ENCODE data around the gene WARS2. TPM values are rescaled to one million over a fixed set of nuclear protein-coding genes. Genes with fewer than 3 reads are reported as not detected.

Gene WARS2
- total RNA-seq, 1 experiment from 2014 or later: 21.2 TPM

GRCh38 chr1:119055568-119055967 is 84.9 kb downstream of the WARS2 start:
- H3K36me3 ChIP-seq (ENCODE audit: insufficient read depth, low read length): no peaks in the 10 kb centered on the region
- H3K79me2 ChIP-seq (ENCODE audit: low read length): no peaks in the 10 kb centered on the region
- H3K4me2 ChIP-seq (ENCODE audit: low read depth, low read length, poor library complexity, severe bottlenecking): no peak overlapping the region
- no peak overlapping the region for H2AFZ ChIP-seq (ENCODE audit: low read length)
- H3K9me2 ChIP-seq (replicated peaks; ENCODE audit: insufficient read depth, low read length): no peaks in the 10 kb centered on the region
- no peak overlapping the region for H3K4me3 ChIP-seq (ENCODE audit: low read length)
- no peaks in the 10 kb centered on the region for H3K27me3 ChIP-seq (ENCODE audit: low read length)
- no peaks in the 10 kb centered on the region for H3K9me3 ChIP-seq (ENCODE audit: low read length)
- no peaks in the 10 kb centered on the region for H4K20me1 ChIP-seq (ENCODE audit: insufficient read depth, low read depth, low read length)
- no peak for DNase-seq
- H3K9ac ChIP-seq (ENCODE audit: low read length): no peak overlapping the region
- no peak overlapping the region for H3K27ac ChIP-seq (ENCODE audit: low read length)
- H3K4me1 ChIP-seq (ENCODE audit: low read length): no peaks in the 10 kb centered on the region

- H2AFZ ChIP-seq (ENCODE audit: low read length): no peak overlapping the region
Observed at GRCh38 chr1:119053917-119054316, 86.5 kb downstream of the WARS2 start.

GRCh38 chr1:119052267-119052666 is 88.2 kb downstream of the WARS2 start:
- Histone ChIP-seq H4K20me1 (ENCODE audit: insufficient read depth, low read depth, low read length) (no peaks in the 10 kb centered on the region), H2AFZ (ENCODE audit: low read length) (no peak overlapping the region), H3K4me2 (ENCODE audit: low read depth, low read length, poor library complexity, severe bottlenecking) (no peak overlapping the region), H3K9ac (ENCODE audit: low read length) (no peak overlapping the region), H3K36me3 (ENCODE audit: insufficient read depth, low read length) (no peaks in the 10 kb centered on the region), H3K9me2 (replicated peaks; ENCODE audit: insufficient read depth, low read length) (no peaks in the 10 kb centered on the region), H3K27ac (ENCODE audit: low read length) (no peak overlapping the region), H3K79me2 (ENCODE audit: low read length) (no peaks in the 10 kb centered on the region), H3K4me3 (ENCODE audit: low read length) (no peak overlapping the region), H3K27me3 (ENCODE audit: low read length) (no peaks in the 10 kb centered on the region), H3K9me3 (ENCODE audit: low read length) (no peaks in the 10 kb centered on the region), H3K4me1 (ENCODE audit: low read length) (no peaks in the 10 kb centered on the region)
- DNase-seq: no peak

More at GRCh38 chr1:119053917-119054316, 86.5 kb downstream of the WARS2 start:
- Histone ChIP-seq H3K36me3 (ENCODE audit: insufficient read depth, low read length) (no peaks in the 10 kb centered on the region), H3K9me3 (ENCODE audit: low read length) (no peaks in the 10 kb centered on the region), H3K4me2 (ENCODE audit: low read depth, low read length, poor library complexity, severe bottlenecking) (no peak overlapping the region), H3K4me1 (ENCODE audit: low read length) (no peaks in the 10 kb centered on the region), H4K20me1 (ENCODE audit: insufficient read depth, low read depth, low read length) (no peaks in the 10 kb centered on the region), H3K27me3 (ENCODE audit: low read length) (no peaks in the 10 kb centered on the region), H3K4me3 (ENCODE audit: low read length) (no peak overlapping the region), H3K9me2 (replicated peaks; ENCODE audit: insufficient read depth, low read length) (no peaks in the 10 kb centered on the region), H3K27ac (ENCODE audit: low read length) (no peak overlapping the region), H3K9ac (ENCODE audit: low read length) (no peak overlapping the region), H3K79me2 (ENCODE audit: low read length) (no peaks in the 10 kb centered on the region)
- no peak for DNase-seq

- no peaks in the 10 kb centered on the region for H3K9me3 ChIP-seq (ENCODE audit: low read length)
- H2AFZ ChIP-seq (ENCODE audit: low read length): no peak overlapping the region
- no peaks in the 10 kb centered on the region for H3K27me3 ChIP-seq (ENCODE audit: low read length)
- H3K36me3 ChIP-seq (ENCODE audit: insufficient read depth, low read length): no peaks in the 10 kb centered on the region
- H3K4me1 ChIP-seq (ENCODE audit: low read length): peaks cover 12% of the 10 kb centered on the region
- no peaks in the 10 kb centered on the region for H3K79me2 ChIP-seq (ENCODE audit: low read length)
- no peak overlapping the region for H3K4me3 ChIP-seq (ENCODE audit: low read length)
- no peak overlapping the region for H3K4me2 ChIP-seq (ENCODE audit: low read depth, low read length, poor library complexity, severe bottlenecking)
- H3K9ac ChIP-seq (ENCODE audit: low read length): no peak overlapping the region
- H4K20me1 ChIP-seq (ENCODE audit: insufficient read depth, low read depth, low read length): no peaks in the 10 kb centered on the region
- H3K27ac ChIP-seq (ENCODE audit: low read length): no peak overlapping the region
- no peak for DNase-seq
- H3K9me2 ChIP-seq (replicated peaks; ENCODE audit: insufficient read depth, low read length): no peaks in the 10 kb centered on the region
Observed at GRCh38 chr1:119048624-119049404, 91.6 kb downstream of the WARS2 start.

- no peaks in the 10 kb centered on the region for H4K20me1 ChIP-seq (ENCODE audit: insufficient read depth, low read depth, low read length)
- H3K27me3 ChIP-seq (ENCODE audit: low read length): no peaks in the 10 kb centered on the region
- no peaks in the 10 kb centered on the region for H3K9me2 ChIP-seq (replicated peaks; ENCODE audit: insufficient read depth, low read length)
- H3K9ac ChIP-seq (ENCODE audit: low read length): no peak overlapping the region
- H3K4me2 ChIP-seq (ENCODE audit: low read depth, low read length, poor library complexity, severe bottlenecking): no peak overlapping the region
- H3K9me3 ChIP-seq (ENCODE audit: low read length): no peaks in the 10 kb centered on the region
- no peak overlapping the region for H3K4me3 ChIP-seq (ENCODE audit: low read length)
- no peaks in the 10 kb centered on the region for H3K36me3 ChIP-seq (ENCODE audit: insufficient read depth, low read length)
- H3K4me1 ChIP-seq (ENCODE audit: low read length): peaks cover 12% of the 10 kb centered on the region
- no peaks in the 10 kb centered on the region for H3K79me2 ChIP-seq (ENCODE audit: low read length)
- H2AFZ ChIP-seq (ENCODE audit: low read length): no peak overlapping the region
- no peak overlapping the region for H3K27ac ChIP-seq (ENCODE audit: low read length)
- no peak for DNase-seq
Observed at GRCh38 chr1:119046785-119047438, 93.5 kb downstream of the WARS2 start.

- Histone ChIP-seq H4K20me1 (ENCODE audit: insufficient read depth, low read depth, low read length) (no peaks in the 10 kb centered on the region), H3K9me2 (replicated peaks; ENCODE audit: insufficient read depth, low read length) (no peaks in the 10 kb centered on the region), H3K4me2 (ENCODE audit: low read depth, low read length, poor library complexity, severe bottlenecking) (no peak overlapping the region), H3K27ac (ENCODE audit: low read length) (no peak overlapping the region), H2AFZ (ENCODE audit: low read length) (no peak overlapping the region), H3K9me3 (ENCODE audit: low read length) (no peaks in the 10 kb centered on the region), H3K4me3 (ENCODE audit: low read length) (no peak overlapping the region), H3K9ac (ENCODE audit: low read length) (no peak overlapping the region), H3K79me2 (ENCODE audit: low read length) (no peaks in the 10 kb centered on the region), H3K36me3 (ENCODE audit: insufficient read depth, low read length) (no peaks in the 10 kb centered on the region), H3K4me1 (ENCODE audit: low read length) (peaks cover 16% of the 10 kb centered on the region), H3K27me3 (ENCODE audit: low read length) (no peaks in the 10 kb centered on the region)
- DNase-seq: no peak
Observed at GRCh38 chr1:119046429-119046784, 94.0 kb downstream of the WARS2 start.

- H3K36me3 ChIP-seq (ENCODE audit: insufficient read depth, low read length): no peaks in the 10 kb centered on the region
- no peak overlapping the region for H3K4me2 ChIP-seq (ENCODE audit: low read depth, low read length, poor library complexity, severe bottlenecking)
- no peak overlapping the region for H3K27ac ChIP-seq (ENCODE audit: low read length)
- no peak overlapping the region for H3K9ac ChIP-seq (ENCODE audit: low read length)
- H3K4me3 ChIP-seq (ENCODE audit: low read length): no peak overlapping the region
- no peaks in the 10 kb centered on the region for H3K9me2 ChIP-seq (replicated peaks; ENCODE audit: insufficient read depth, low read length)
- no peak for DNase-seq
- no peaks in the 10 kb centered on the region for H3K79me2 ChIP-seq (ENCODE audit: low read length)
- H4K20me1 ChIP-seq (ENCODE audit: insufficient read depth, low read depth, low read length): no peaks in the 10 kb centered on the region
- no peaks in the 10 kb centered on the region for H3K9me3 ChIP-seq (ENCODE audit: low read length)
- no peaks in the 10 kb centered on the region for H3K27me3 ChIP-seq (ENCODE audit: low read length)
- no peak overlapping the region for H2AFZ ChIP-seq (ENCODE audit: low read length)
- H3K4me1 ChIP-seq (ENCODE audit: low read length): peaks cover 16% of the 10 kb centered on the region
Observed at GRCh38 chr1:119045096-119045746, 95.2 kb downstream of the WARS2 start.

GRCh38 chr1:119040906-119041305 is 99.5 kb downstream of the WARS2 start:
- DNase-seq: no peak
- no peaks in the 10 kb centered on the region for H3K36me3 ChIP-seq (ENCODE audit: insufficient read depth, low read length)
- no peaks in the 10 kb centered on the region for H3K27me3 ChIP-seq (ENCODE audit: low read length)
- no peak overlapping the region for H3K4me2 ChIP-seq (ENCODE audit: low read depth, low read length, poor library complexity, severe bottlenecking)
- no peaks in the 10 kb centered on the region for H4K20me1 ChIP-seq (ENCODE audit: insufficient read depth, low read depth, low read length)
- no peaks in the 10 kb centered on the region for H3K9me3 ChIP-seq (ENCODE audit: low read length)
- no peak overlapping the region for H3K9ac ChIP-seq (ENCODE audit: low read length)
- peaks cover 7% of the 10 kb centered on the region for H3K4me1 ChIP-seq (ENCODE audit: low read length)
- H3K9me2 ChIP-seq (replicated peaks; ENCODE audit: insufficient read depth, low read length): no peaks in the 10 kb centered on the region
- no peak overlapping the region for H2AFZ ChIP-seq (ENCODE audit: low read length)
- H3K27ac ChIP-seq (ENCODE audit: low read length): no peak overlapping the region
- H3K4me3 ChIP-seq (ENCODE audit: low read length): no peak overlapping the region
- H3K79me2 ChIP-seq (ENCODE audit: low read length): no peaks in the 10 kb centered on the region
